ENCODE data around the gene BSCL2.
"Not testable (repeated sequence)": the region's sequence is repeated elsewhere in the genome, so short reads cannot be mapped to it uniquely, and the experiment has no call there.

Gene BSCL2

GRCh38 chr11:62652161-62653006 is 54.8 kb downstream of the BSCL2 start:
- DNase-seq, result no peak

DNA sequence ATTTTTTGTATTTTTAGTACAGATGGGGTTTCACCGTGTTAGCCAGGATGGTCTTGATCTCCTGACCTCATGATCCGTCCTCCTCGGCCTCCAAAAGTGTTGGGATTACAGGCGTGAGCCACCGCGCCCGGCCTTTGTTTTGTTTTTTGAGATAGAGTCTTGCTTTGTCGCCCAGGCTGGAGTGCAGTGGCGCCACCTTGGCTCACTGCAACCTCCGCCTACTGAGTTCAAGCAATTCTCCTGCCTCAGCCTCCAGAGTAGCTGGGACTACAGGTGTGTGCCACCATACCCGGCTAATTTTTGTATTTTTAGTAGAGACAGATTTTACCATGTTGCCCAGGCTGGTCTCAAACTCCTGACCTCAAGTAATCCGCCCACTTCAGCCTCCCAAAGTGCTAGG is 56.9 kb downstream of the BSCL2 start:
- not testable (repeated sequence) for DNase-seq

DNA sequence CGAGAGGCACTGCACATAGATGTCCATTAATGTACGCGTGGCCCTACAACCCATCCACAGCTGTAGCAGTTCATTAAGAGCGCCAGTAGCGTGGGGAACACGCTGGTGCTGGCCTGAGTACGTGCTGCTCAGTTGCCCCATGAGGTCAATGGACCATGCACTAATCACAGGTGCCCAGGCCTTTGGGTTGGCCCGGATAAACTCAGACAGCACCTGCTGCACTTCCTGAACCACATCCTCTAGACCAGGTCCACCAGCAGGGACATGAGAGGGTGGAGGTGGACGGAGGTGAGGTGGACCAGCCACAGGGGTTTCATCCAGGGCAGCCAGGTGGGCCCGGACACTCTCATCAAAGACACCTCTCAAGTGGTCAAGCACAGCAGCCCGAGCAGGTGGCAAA is 57.7 kb downstream of the BSCL2 start:
- DNase-seq, result no peak

GRCh38 chr11:62648967-62649364 is 58.3 kb downstream of the BSCL2 start:
- no peak for DNase-seq

DNA sequence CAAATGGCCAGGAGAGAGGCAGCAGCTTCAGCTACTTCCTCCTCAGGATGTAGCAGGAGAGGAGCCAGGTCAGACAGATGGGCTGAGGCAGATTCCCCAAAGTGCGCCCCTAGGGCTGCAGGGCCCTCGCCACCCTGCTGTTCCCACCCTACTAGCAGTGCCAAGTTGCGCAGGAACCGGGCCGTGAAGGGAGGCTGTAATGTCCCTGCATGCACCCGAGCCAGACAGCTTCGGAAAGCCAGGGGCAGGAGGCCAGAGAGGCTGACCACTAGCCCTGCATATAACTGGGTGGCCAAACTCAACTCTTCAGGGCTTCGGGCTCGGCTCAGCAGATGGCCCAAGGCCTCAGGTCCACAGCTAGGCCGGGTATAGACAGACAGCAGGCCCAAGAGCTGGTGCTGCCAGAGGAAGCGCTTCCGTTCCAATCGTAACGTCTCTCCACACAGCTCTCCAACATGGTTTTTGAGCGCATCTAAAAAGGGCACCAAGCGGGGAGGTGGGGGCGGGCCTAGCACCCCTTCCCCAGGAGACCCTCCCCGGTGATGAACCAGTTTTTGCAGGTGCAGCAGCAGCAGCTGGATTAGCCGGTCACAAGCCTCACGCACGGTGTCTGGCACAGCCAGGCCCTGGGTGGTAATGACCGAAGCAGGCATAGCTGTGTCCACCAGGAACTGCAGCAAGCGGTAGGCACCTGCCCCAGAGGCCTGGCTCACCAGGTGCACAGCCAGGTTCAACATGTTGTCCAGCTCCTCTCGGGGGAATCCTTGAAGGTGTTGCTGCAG is 58.8 kb downstream of the BSCL2 start:
- no peak for DNase-seq

- DNase-seq, result no peak
Measured at GRCh38 chr11:62647609-62648005, 59.6 kb downstream of the BSCL2 start.

DNA sequence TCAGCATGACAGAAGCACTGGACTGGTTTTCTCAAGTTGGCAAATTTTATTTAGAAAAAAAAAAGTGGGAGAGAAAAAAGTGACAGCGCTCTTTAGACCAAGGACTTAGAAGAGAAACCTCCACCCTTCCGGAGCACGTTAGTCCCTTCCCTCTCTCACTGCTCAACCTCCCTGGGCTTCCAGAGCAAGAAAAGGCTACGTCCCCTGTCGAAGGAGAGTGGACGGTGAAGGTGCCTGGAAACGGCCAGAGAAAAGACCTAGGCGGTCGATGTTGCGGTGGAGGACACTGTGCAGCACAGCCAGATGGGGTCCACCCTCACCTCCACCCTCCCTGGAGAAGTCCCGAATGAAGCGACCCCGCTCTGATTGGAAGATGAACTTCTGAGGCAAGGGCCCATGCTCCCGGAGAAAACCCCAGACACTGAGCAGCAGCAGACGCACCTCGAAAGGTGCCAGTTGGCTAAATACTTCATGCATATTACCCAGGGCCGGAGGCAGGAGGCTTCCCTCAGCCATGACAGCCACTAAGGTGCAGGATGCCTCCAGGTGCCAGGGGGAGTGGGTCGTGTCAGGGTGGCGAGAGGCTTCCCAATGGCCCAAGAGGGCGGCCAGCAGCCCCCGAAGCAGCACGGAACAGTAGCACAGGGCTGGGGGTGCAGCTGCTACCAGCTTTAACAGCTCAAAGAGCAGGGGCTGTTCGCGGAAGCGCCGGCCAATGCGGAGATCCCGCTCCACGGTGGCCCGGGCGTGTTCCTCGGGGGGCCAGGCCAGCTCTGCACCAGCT is 60.2 kb downstream of the BSCL2 start:
- no peak for DNase-seq

GRCh38 chr11:62645946-62646824 is 61.0 kb downstream of the BSCL2 start, which contains the start of gene GANAB:
Gene GANAB, minus strand, starts transcription at chr11:62646613. Its CDS starts 14 bp downstream, at chr11:62646599.
- peak; percentile 100 for DNase-seq

DNA sequence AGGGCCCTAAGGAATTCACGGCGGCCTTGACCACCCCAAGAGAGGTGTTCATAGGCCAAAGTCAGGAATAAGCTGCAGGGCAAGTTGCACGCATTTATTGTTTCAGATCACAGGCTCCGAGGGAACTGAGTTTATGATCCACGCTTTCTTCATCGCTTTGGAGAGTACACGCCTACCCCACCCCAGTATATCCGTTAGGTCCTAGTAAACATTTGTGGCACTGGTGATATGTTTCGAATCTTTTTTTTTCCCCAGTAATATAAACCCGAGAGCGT is 61.6 kb downstream of the BSCL2 start:
- no peak for DNase-seq

DNA sequence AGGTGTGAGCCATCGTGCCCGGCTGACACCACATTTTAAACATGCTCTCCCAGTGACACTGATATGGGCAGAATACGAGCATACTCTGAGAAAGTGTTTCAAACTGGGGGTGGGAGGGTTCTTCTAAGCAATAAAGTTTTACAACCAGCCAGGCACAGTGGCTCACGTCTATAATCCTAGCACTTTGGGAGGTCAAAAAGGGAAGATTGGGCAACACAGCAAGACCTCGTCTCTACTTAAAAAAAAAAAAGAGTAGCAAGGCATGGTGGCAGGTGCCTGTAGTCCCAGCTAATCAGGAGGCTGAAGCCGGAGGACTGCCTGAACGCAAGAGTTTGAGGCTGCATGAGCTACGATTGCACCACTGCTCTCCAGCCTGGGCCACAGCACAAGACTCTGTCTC is 63.0 kb downstream of the BSCL2 start:
- DNase-seq, result no peak
